NT2/D1 (cell line): ENCODE measurements around the gene TEX2.

Source experiments
- YY1 ChIP-seq: IDR thresholded peaks from 2 replicates; pipeline ENCODE4 v1.6.1; 2011; ENCODE audit not compliant: insufficient read length, insufficient read depth
- ZNF274 ChIP-seq: IDR thresholded peaks from 2 replicates; pipeline ENCODE4 v1.6.1; 2011; ENCODE audit warnings: mild to moderate bottlenecking, low read depth, low read length

DNA sequence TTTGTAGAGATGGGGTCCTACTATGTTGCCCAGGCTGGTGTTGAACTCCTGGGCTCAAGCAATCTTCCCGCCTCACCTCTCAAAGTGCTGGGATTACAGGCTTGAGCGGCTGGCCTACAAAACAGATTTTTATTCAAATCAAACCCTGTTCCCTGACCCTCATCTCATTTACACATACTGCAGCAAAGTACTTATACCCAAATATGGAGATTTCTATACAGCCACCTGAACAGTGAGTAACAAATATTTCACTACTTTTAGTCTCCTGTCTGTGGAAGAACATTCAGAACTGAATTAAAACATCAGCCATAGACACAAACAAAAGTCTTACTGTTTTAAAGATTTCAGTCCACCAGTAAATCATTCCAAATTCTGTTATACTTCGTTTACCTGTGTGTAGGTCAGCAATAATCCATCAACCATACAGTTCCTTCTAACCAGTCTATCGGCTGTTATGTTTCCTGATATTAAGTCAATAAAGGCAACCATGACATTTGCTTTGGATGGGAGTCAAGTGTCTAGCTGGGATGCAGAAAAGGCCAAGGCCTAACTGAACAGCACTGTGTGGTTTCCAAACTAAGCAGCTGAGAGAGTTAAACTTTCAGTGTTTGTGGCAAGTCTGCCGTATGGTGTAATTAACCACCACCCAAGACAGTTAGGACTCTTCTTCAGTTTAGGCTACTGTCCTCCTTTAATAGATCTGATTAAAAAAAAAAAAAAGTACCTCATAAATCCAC is 155.4 kb downstream of the TEX2 start:
- no peak for TF ChIP-seq ZNF274
- no peak for TF ChIP-seq YY1
